VCaP (cell line): ENCODE measurements around the gene PSD.

Source experiments
- H3K27ac ChIP-seq: fragments of 450-650 bp; 2 replicates; pipeline ENCODE4 v1.5.1; 2017
- CTCF ChIP-seq: fragments of 450-650 bp; conservative IDR thresholded peaks from 2 replicates; pipeline ENCODE4 v1.5.1; 2017; ENCODE audit warnings: mild to moderate bottlenecking, moderate library complexity

The PSD gene

GRCh38 chr10:102405632-102406031 lies 13.0 kb downstream of the PSD start:
- no peak overlapping the region for H3K27ac ChIP-seq
- TF ChIP-seq CTCF: no peak

- TF ChIP-seq CTCF: no peak
- H3K27ac ChIP-seq: no peak overlapping the region
These were observed 13.4 kb downstream of the PSD start for GRCh38 chr10:102405108-102405571.

- TF ChIP-seq CTCF: no peak
- H3K27ac ChIP-seq: no peak overlapping the region
These were observed 14.1 kb downstream of the PSD start for GRCh38 chr10:102404361-102405107.

- no peak overlapping the region for H3K27ac ChIP-seq
- TF ChIP-seq CTCF: no peak
These were observed 15.5 kb downstream of the PSD start for GRCh38 chr10:102403115-102403514.

GRCh38 chr10:102402512-102402896 lies 16.1 kb downstream of the PSD start:
- no peak for TF ChIP-seq CTCF
- no peak overlapping the region for H3K27ac ChIP-seq

GRCh38 chr10:102401735-102402511 lies 16.7 kb downstream of the PSD start:
- H3K27ac ChIP-seq: no peak overlapping the region
- no peak for TF ChIP-seq CTCF

- H3K27ac ChIP-seq: no peak overlapping the region
- TF ChIP-seq CTCF: no peak
These were observed 17.3 kb downstream of the PSD start for GRCh38 chr10:102401342-102401654.
